ENCODE measurements around the gene ENG.

ENG gene

DNA sequence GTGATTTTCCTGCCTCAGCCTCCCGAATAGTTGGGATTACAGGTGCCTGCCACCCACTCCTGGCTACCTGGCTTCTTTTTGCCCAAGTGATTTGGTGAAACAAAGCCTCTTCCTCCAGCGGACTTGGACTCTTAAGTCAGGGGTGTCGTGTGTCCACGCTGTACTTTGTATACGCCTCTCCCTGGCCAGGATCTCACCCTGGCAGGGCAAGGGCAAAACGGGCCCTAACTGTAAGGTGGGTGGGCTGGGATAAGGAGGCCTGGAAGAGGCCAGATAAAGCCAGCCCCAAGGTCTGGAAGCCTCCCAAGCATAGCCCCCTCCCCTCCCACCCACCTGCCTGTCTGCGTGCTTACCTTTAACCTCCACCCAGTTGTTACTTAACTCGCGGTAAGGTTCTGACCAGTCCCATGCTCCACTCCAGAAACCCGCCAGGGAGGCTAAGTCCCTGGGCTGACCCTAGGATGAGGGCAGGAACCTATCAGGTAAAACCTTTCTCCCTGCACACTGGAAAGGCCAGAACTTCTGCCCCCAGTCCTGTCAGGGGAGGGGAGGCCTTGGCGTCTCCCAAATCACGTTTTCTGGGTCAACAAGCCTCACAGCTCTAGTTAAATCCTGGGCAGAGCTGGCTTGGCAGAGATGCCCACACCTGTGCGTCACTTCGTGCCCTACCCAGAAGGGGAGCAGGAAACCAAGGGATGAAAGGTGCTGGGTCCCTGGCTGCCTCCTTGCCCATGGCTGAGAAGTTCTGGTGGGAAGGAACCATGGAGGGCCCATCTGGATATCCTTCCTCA is 60.3 kb downstream of the ENG start:
- H3K27ac ChIP-seq = peak overlapping the region; percentile 66
- TF ChIP-seq CTCF (conservative IDR thresholded peaks at IDR 0.05; ENCODE audit: low read depth) = no peak
- DNase-seq (ENCODE audit: low spot score) = no peak
- ChIA-PET CTCF (interaction anchor here (0.8 kb wide), 1 partner anchor 127 kb away, joined by 4 read pairs; no protein-coding TSS in a partner anchor), POLR2A (ENCODE audit: low non-redundant PET) (no interaction called here)

GRCh38 chr9:127793093-127793708 is 61.3 kb downstream of the ENG start:
- CTCF ChIA-PET = interaction anchor here (0.6 to 2.0 kb wide), 5 partner anchors 8 to 128 kb away, joined by 3 to 12 read pairs (median 4); no protein-coding TSS in a partner anchor

GRCh38 chr9:127792417-127793031 is 61.9 kb downstream of the ENG start:
- ChIA-PET CTCF (interaction anchor here (0.6 to 2.0 kb wide), 6 partner anchors 11 to 129 kb away, joined by 3 to 12 read pairs (median 4); no protein-coding TSS in a partner anchor), POLR2A (ENCODE audit: low non-redundant PET) (interaction anchor here (0.6 to 0.7 kb wide), 3 partner anchors 21 to 106 kb away, joined by 3 to 9 read pairs (median 6); no protein-coding TSS in a partner anchor)
- no peak for TF ChIP-seq CTCF (conservative IDR thresholded peaks at IDR 0.05; ENCODE audit: low read depth)
- H3K27ac ChIP-seq = peak overlapping the region; percentile 66
- DNase-seq (ENCODE audit: low spot score) = no peak

More at GRCh38 chr9:127793093-127793708, 61.3 kb downstream of the ENG start:
- DNase-seq (ENCODE audit: low spot score) = no peak
- peak overlapping the region; percentile 66 for H3K27ac ChIP-seq
- no peak for TF ChIP-seq CTCF (conservative IDR thresholded peaks at IDR 0.05; ENCODE audit: low read depth)
- POLR2A ChIA-PET (ENCODE audit: low non-redundant PET) = interaction anchor here (0.6 to 0.7 kb wide), 2 partner anchors 20 to 126 kb away, joined by 4 to 9 read pairs; no protein-coding TSS in a partner anchor

GRCh38 chr9:127791085-127791484 is 63.4 kb downstream of the ENG start:
- CTCF ChIA-PET = interaction anchor here (0.6 to 0.9 kb wide), 2 partner anchors 79 to 216 kb away, joined by 3 to 4 read pairs; no protein-coding TSS in a partner anchor
- POLR2A ChIA-PET (ENCODE audit: low non-redundant PET) = no interaction called here
- DNase-seq (ENCODE audit: low spot score) = no peak

GRCh38 chr9:127790094-127790855 is 64.2 kb downstream of the ENG start:
- ChIA-PET POLR2A (ENCODE audit: low non-redundant PET) (no interaction called here), CTCF (interaction anchor here (0.6 to 0.9 kb wide), 3 partner anchors 21 to 215 kb away, joined by 3 to 4 read pairs (median 4); no protein-coding TSS in a partner anchor)

More at GRCh38 chr9:127791085-127791484, 63.4 kb downstream of the ENG start:
- TF ChIP-seq CTCF (conservative IDR thresholded peaks at IDR 0.05; ENCODE audit: low read depth) = no peak
- H3K27ac ChIP-seq = peak overlapping the region; percentile 66

More at GRCh38 chr9:127790094-127790855, 64.2 kb downstream of the ENG start:
- peak overlapping the region; percentile 66 for H3K27ac ChIP-seq
- TF ChIP-seq CTCF (conservative IDR thresholded peaks at IDR 0.05; ENCODE audit: low read depth) = no peak
- DNase-seq (ENCODE audit: low spot score) = no peak
